ENCODE measurements around the gene ARL5B.

DNA sequence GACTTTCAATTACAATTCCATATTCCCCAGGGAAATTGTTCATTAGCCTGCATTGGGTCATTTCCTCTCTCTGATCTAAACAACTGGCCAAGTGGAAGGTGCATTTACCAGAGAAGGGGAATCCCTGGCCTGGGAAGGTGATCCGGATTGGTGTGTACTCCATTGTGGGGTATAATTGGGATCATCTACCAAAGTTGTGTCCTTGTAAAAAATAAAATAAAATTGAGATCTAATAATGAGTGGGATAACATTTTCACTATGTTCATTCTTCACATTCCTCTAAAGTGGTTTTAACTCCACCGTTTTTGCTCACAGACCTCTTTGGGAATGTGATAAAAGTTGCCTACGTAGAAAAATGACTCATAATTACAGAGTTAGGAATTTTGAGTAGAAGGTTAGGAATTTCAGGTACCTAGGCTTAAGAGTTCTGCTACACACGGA, 22.8 kb downstream of the ARL5B start:
- TF ChIP-seq, protein P1, sequence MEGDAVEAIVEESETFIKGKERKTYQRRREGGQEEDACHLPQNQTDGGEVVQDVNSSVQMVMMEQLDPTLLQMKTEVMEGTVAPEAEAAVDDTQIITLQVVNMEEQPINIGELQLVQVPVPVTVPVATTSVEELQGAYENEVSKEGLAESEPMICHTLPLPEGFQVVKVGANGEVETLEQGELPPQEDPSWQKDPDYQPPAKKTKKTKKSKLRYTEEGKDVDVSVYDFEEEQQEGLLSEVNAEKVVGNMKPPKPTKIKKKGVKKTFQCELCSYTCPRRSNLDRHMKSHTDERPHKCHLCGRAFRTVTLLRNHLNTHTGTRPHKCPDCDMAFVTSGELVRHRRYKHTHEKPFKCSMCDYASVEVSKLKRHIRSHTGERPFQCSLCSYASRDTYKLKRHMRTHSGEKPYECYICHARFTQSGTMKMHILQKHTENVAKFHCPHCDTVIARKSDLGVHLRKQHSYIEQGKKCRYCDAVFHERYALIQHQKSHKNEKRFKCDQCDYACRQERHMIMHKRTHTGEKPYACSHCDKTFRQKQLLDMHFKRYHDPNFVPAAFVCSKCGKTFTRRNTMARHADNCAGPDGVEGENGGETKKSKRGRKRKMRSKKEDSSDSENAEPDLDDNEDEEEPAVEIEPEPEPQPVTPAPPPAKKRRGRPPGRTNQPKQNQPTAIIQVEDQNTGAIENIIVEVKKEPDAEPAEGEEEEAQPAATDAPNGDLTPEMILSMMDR (IDR thresholded peaks at IDR 0.05; ENCODE audit: low read depth, low read length, poor library complexity, severe bottlenecking) = no peak
- TF ChIP-seq EZH2phosphoT487 (IDR thresholded peaks at IDR 0.05; ENCODE audit: borderline replicate concordance, low read length) = no peak

Data from DOHH2 (cell line).